H1 (cell line): ENCODE results near the gene RAB3C. TPM values are rescaled to one million over a fixed set of nuclear protein-coding genes. Genes with fewer than 3 reads are reported as not detected.

Experiments used
- CHD7 ChIP-seq: fragments of 300-600 bp; sonication (generic); IDR thresholded peaks from 2 replicates; pipeline ENCODE4 v1.7.1; 2012; ENCODE audit warnings: low read length, moderate library complexity, mild to moderate bottlenecking, inconsistent platforms; ENCODE audit not compliant: insufficient replicate concordance
- CTBP2 ChIP-seq: IDR thresholded peaks from 2 replicates; pipeline ENCODE4 v1.7.0; 2011; ENCODE audit warnings: borderline replicate concordance, mild to moderate bottlenecking, moderate library complexity, mixed read lengths, low read length; ENCODE audit not compliant: insufficient read depth, insufficient read length
- PHF8 ChIP-seq: fragments of 200-600 bp; sonication (generic); conservative IDR thresholded peaks from 2 replicates; pipeline ENCODE4 v1.7.1; 2012; ENCODE audit warnings: low read depth, mild to moderate bottlenecking, inconsistent platforms, low read length, moderate library complexity
- ZNF274 ChIP-seq: IDR thresholded peaks from 2 replicates; pipeline ENCODE4 v1.7.0; 2012; ENCODE audit warnings: low read length, borderline replicate concordance; ENCODE audit errors: extremely low read depth
- polyA plus RNA-seq, 7 experiments: library from polyadenylated mRNA; depleted of rRNA in 3 of 7; stranded (reverse) in 5 of 7; unstranded in 2 of 7; fragments of >200 nt in 5 of 7; fragments of 200-250 nt in 2 of 7; gene quantifications; 1 replicate in 5 of 7; 2 replicates in 1 of 7; 4 replicates in 1 of 7; pipeline versions ENCODE4 v1.2.1 to v1.2.3, GENCODE V29; 2011 to 2013; ENCODE audit warnings: missing spikeins in 2 of 7, mixed read lengths in 2 of 7
- total RNA-seq: library from RNA; stranded (reverse); fragmentation: NEBNext Ultra II Directional; extraction: Animal tissue kit (Norgen Biotek cat#: 25700); gene quantifications from 2 replicates; pipeline ENCODE4 v1.2.1, GENCODE V29; 2021

The RAB3C gene
- total and polyA plus RNA-seq, 2 of the 8 experiments (the other 6 are each of a cell fraction or from before 2014, with no cell fraction given): 14.7 to 18.3 TPM

DNA sequence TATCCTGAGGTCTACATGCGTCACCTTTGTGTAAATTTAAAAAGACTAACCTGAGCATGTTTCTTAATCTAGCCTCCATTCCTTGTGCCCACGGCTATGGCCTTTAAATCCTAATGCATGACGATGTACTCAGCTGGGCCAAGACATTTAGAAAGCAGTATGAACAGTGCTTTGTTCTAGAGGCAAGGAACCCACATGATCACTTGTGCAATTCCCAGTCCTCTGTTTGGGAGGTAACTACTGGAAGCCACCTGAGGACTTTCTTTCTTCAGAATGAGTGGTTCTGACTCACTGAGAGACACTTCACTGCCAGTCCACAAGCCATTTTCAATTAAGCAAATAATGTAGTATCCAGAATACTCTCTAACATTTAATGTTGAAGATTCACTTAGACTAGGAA is 181.3 kb downstream of the RAB3C start (continued):
- TF ChIP-seq CHD7: no peak
- TF ChIP-seq PHF8: no peak
- no peak for TF ChIP-seq ZNF274
- TF ChIP-seq CTBP2: no peak
